Measurements from ENCODE around the gene TMEM243. TPM values are rescaled to one million over a fixed set of nuclear protein-coding genes. Genes with fewer than 3 reads are reported as not detected.

The TMEM243 gene
- total RNA-seq, 1 donor from 2014 or later = 49.2 TPM

GRCh38 chr7:87178320-87178719 is 41.2 kb downstream of the TMEM243 start:
- H3K36me3 Mint-ChIP-seq (ENCODE audit: low read depth) = peaks cover 51% of the 10 kb centered on the region
- H3K27me3 Mint-ChIP-seq (ENCODE audit: insufficient read depth) = no peaks in the 10 kb centered on the region
- intact Hi-C loops (cut with micrococcal nuclease) = no loop called here
- peaks cover 27% of the 10 kb centered on the region for H3K4me1 Mint-ChIP-seq (ENCODE audit: low read depth)
- no peak overlapping the region for H3K27ac Mint-ChIP-seq
- DNase-seq (ENCODE audit: low spot score) = no peak
- H3K9me3 Mint-ChIP-seq = no peaks in the 10 kb centered on the region
- H3K4me3 Mint-ChIP-seq = no peak overlapping the region

- Mint-ChIP-seq H3K36me3 (ENCODE audit: low read depth) (peaks cover 50% of the 10 kb centered on the region), H3K4me1 (ENCODE audit: low read depth) (peaks cover 18% of the 10 kb centered on the region), H3K27ac (no peak overlapping the region), H3K9me3 (no peaks in the 10 kb centered on the region), H3K27me3 (ENCODE audit: insufficient read depth) (no peaks in the 10 kb centered on the region), H3K4me3 (no peak overlapping the region)
- DNase-seq (ENCODE audit: low spot score) = no peak
- intact Hi-C loops (cut with micrococcal nuclease) = loop anchor here (2.0 kb wide), 1 partner anchor 17 kb away; no protein-coding TSS in a partner anchor
Observed at GRCh38 chr7:87173471-87173870, 46.1 kb downstream of the TMEM243 start.

- no peak overlapping the region for H3K27ac Mint-ChIP-seq
- DNase-seq (ENCODE audit: low spot score) = no peak
- H3K27me3 Mint-ChIP-seq (ENCODE audit: insufficient read depth) = no peaks in the 10 kb centered on the region
- H3K36me3 Mint-ChIP-seq (ENCODE audit: low read depth) = peaks cover 57% of the 10 kb centered on the region
- intact Hi-C loops (cut with micrococcal nuclease) = loop anchor here (2.0 kb wide), 1 partner anchor 15 kb away; no protein-coding TSS in a partner anchor
- H3K4me3 Mint-ChIP-seq = no peak overlapping the region
- H3K9me3 Mint-ChIP-seq = no peaks in the 10 kb centered on the region
- H3K4me1 Mint-ChIP-seq (ENCODE audit: low read depth) = peaks cover 12% of the 10 kb centered on the region
Observed at GRCh38 chr7:87171282-87171934, 48.1 kb downstream of the TMEM243 start.

GRCh38 chr7:87170828-87171227 is 48.7 kb downstream of the TMEM243 start:
- intact Hi-C loops (cut with micrococcal nuclease) = loop anchor here (2.0 kb wide), 1 partner anchor 14 kb away; no protein-coding TSS in a partner anchor
- no peaks in the 10 kb centered on the region for H3K9me3 Mint-ChIP-seq
- no peaks in the 10 kb centered on the region for H3K27me3 Mint-ChIP-seq (ENCODE audit: insufficient read depth)
- DNase-seq (ENCODE audit: low spot score) = no peak
- H3K4me3 Mint-ChIP-seq = no peak overlapping the region
- H3K36me3 Mint-ChIP-seq (ENCODE audit: low read depth) = peaks cover 57% of the 10 kb centered on the region
- H3K27ac Mint-ChIP-seq = no peak overlapping the region
- H3K4me1 Mint-ChIP-seq (ENCODE audit: low read depth) = peaks cover 8% of the 10 kb centered on the region

- no peak for DNase-seq (ENCODE audit: low spot score)
- intact Hi-C loops (cut with micrococcal nuclease) = loop anchor here (1.0 kb wide), 1 partner anchor 8 kb away; no protein-coding TSS in a partner anchor
- peaks cover 25% of the 10 kb centered on the region for H3K4me1 Mint-ChIP-seq (ENCODE audit: low read depth)
- H3K4me3 Mint-ChIP-seq = no peak overlapping the region
- H3K9me3 Mint-ChIP-seq = no peaks in the 10 kb centered on the region
- H3K36me3 Mint-ChIP-seq (ENCODE audit: low read depth) = peaks cover 45% of the 10 kb centered on the region
- no peak overlapping the region for H3K27ac Mint-ChIP-seq
- H3K27me3 Mint-ChIP-seq (ENCODE audit: insufficient read depth) = no peaks in the 10 kb centered on the region
Observed at GRCh38 chr7:87164433-87164832, 55.1 kb downstream of the TMEM243 start.

- no peak overlapping the region for H3K4me3 Mint-ChIP-seq
- H3K36me3 Mint-ChIP-seq (ENCODE audit: low read depth) = peaks cover 26% of the 10 kb centered on the region
- no peak for DNase-seq (ENCODE audit: low spot score)
- H3K4me1 Mint-ChIP-seq (ENCODE audit: low read depth) = peaks cover 44% of the 10 kb centered on the region
- H3K9me3 Mint-ChIP-seq = no peaks in the 10 kb centered on the region
- H3K27ac Mint-ChIP-seq = no peak overlapping the region
- intact Hi-C loops (cut with micrococcal nuclease) = no loop called here
- no peaks in the 10 kb centered on the region for H3K27me3 Mint-ChIP-seq (ENCODE audit: insufficient read depth)
Observed at GRCh38 chr7:87159538-87159937, 60.0 kb downstream of the TMEM243 start.

GRCh38 chr7:87156709-87157108 is 62.8 kb downstream of the TMEM243 start:
- peaks cover 27% of the 10 kb centered on the region for H3K36me3 Mint-ChIP-seq (ENCODE audit: low read depth)
- DNase-seq (ENCODE audit: low spot score) = no peak
- H3K4me1 Mint-ChIP-seq (ENCODE audit: low read depth) = peaks cover 57% of the 10 kb centered on the region
- no peak overlapping the region for H3K4me3 Mint-ChIP-seq
- no peak overlapping the region for H3K27ac Mint-ChIP-seq
- intact Hi-C loops (cut with micrococcal nuclease) = loop anchor here (1.0 to 2.0 kb wide), 2 partner anchors 9 to 14 kb away; no protein-coding TSS in a partner anchor
- H3K27me3 Mint-ChIP-seq (ENCODE audit: insufficient read depth) = no peaks in the 10 kb centered on the region
- H3K9me3 Mint-ChIP-seq = no peaks in the 10 kb centered on the region

GRCh38 chr7:87155788-87156187 is 63.7 kb downstream of the TMEM243 start:
- peaks cover 27% of the 10 kb centered on the region for H3K36me3 Mint-ChIP-seq (ENCODE audit: low read depth)
- H3K4me3 Mint-ChIP-seq = peak overlapping the region; percentile 37
- H3K27ac Mint-ChIP-seq = no peak overlapping the region
- H3K4me1 Mint-ChIP-seq (ENCODE audit: low read depth) = peaks cover 62% of the 10 kb centered on the region
- no peaks in the 10 kb centered on the region for H3K27me3 Mint-ChIP-seq (ENCODE audit: insufficient read depth)
- DNase-seq (ENCODE audit: low spot score) = no peak
- intact Hi-C loops (cut with micrococcal nuclease) = loop anchor here (1.0 to 2.0 kb wide), 2 partner anchors 10 to 15 kb away; no protein-coding TSS in a partner anchor
- no peaks in the 10 kb centered on the region for H3K9me3 Mint-ChIP-seq

- peaks cover 53% of the 10 kb centered on the region for H3K4me1 Mint-ChIP-seq (ENCODE audit: low read depth)
- H3K27ac Mint-ChIP-seq = peak overlapping the region; percentile 2
Observed at GRCh38 chr7:87154569-87154968, 65.0 kb downstream of the TMEM243 start.

GRCh38 chr7:87154166-87154565 is 65.4 kb downstream of the TMEM243 start:
- Mint-ChIP-seq H3K4me3 (peak overlapping the region; percentile 95), H3K27ac (peak overlapping the region; percentile 2), H3K9me3 (no peaks in the 10 kb centered on the region), H3K4me1 (ENCODE audit: low read depth) (peaks cover 49% of the 10 kb centered on the region), H3K36me3 (ENCODE audit: low read depth) (peaks cover 21% of the 10 kb centered on the region), H3K27me3 (ENCODE audit: insufficient read depth) (no peaks in the 10 kb centered on the region)
- intact Hi-C loops (cut with micrococcal nuclease) = loop anchor here (5.0 kb wide), 4 partner anchors 33 to 1063 kb away; partner anchors contain the start of genes DBF4, RUNDC3B and SLC25A40
- no peak for DNase-seq (ENCODE audit: low spot score)

More at GRCh38 chr7:87154569-87154968, 65.0 kb downstream of the TMEM243 start:
- H3K27me3 Mint-ChIP-seq (ENCODE audit: insufficient read depth) = no peaks in the 10 kb centered on the region
- no peak for DNase-seq (ENCODE audit: low spot score)
- intact Hi-C loops (cut with micrococcal nuclease) = loop anchor here (5.0 kb wide), 4 partner anchors 33 to 1063 kb away; partner anchors contain the start of genes DBF4, RUNDC3B and SLC25A40
- H3K9me3 Mint-ChIP-seq = no peaks in the 10 kb centered on the region
- H3K4me3 Mint-ChIP-seq = peak overlapping the region; percentile 95
- H3K36me3 Mint-ChIP-seq (ENCODE audit: low read depth) = peaks cover 23% of the 10 kb centered on the region

- Mint-ChIP-seq H3K36me3 (ENCODE audit: low read depth) (peaks cover 21% of the 10 kb centered on the region), H3K27me3 (ENCODE audit: insufficient read depth) (no peaks in the 10 kb centered on the region), H3K4me3 (peak overlapping the region; percentile 95), H3K4me1 (ENCODE audit: low read depth) (peaks cover 49% of the 10 kb centered on the region), H3K27ac (peak overlapping the region; percentile 99), H3K9me3 (no peaks in the 10 kb centered on the region)
- peak; percentile 22 for DNase-seq (ENCODE audit: low spot score)
- intact Hi-C loops (cut with micrococcal nuclease) = loop anchor here (1.0 to 5.0 kb wide), 9 partner anchors 34 to 1064 kb away; partner anchors contain the start of genes CROT, DBF4, RUNDC3B and SLC25A40
Observed at GRCh38 chr7:87152897-87153641, 66.5 kb downstream of the TMEM243 start.

GRCh38 chr7:87152112-87152896 is 67.2 kb downstream of the TMEM243 start, which contains the start of gene DMTF1:
Gene DMTF1, plus strand, starts transcription at chr7:87152453. Its CDS starts 12,489 bp downstream, at chr7:87164942.
- H3K4me1 Mint-ChIP-seq (ENCODE audit: low read depth) = peaks cover 48% of the 10 kb centered on the region
- peak; percentile 83 for DNase-seq (ENCODE audit: low spot score)
- H3K4me3 Mint-ChIP-seq = peak within 1 kb of the TSS; percentile 95
- H3K9me3 Mint-ChIP-seq = no peaks in the 10 kb centered on the region
- peaks cover 21% of the 10 kb centered on the region for H3K36me3 Mint-ChIP-seq (ENCODE audit: low read depth)
- no peaks in the 10 kb centered on the region for H3K27me3 Mint-ChIP-seq (ENCODE audit: insufficient read depth)
- peak within 1 kb of the TSS; percentile 99 for H3K27ac Mint-ChIP-seq
- intact Hi-C loops (cut with micrococcal nuclease) = loop anchor here (1.0 to 5.0 kb wide), 8 partner anchors 35 to 1065 kb away; partner anchors contain the start of genes CROT, DBF4, RUNDC3B and SLC25A40
